Measurements from ENCODE around the gene PAX6.
"Not testable (repeated sequence)": the region's sequence is repeated elsewhere in the genome, so short reads cannot be mapped to it uniquely, and the experiment has no call there.

Gene PAX6

DNA sequence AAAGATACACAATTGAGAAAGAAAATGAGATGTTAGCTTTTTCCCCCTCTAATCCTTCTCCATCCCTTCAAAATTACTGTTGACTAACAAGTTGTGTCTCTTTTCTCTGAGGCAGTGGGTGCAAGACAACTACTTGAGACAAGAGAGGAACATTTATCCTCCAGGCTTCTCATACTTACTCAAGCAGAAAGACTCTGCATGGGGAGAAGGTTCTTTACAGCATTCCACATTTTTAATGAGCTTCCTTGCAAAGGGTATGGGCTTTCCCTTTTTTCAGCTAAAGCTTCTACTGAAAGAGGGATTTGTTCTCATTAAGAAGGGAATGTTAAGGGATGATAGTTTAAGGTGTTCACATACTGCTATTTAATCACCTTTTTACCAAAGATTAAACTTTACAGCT lies 47.8 kb downstream of the PAX6 start:
- DNase-seq, result no peak

GRCh38 chr11:31761636-31762035 lies 49.5 kb downstream of the PAX6 start:
- DNase-seq, result no peak

- no peak for DNase-seq
Measured at GRCh38 chr11:31757260-31757835, 53.8 kb downstream of the PAX6 start.

- no peak for DNase-seq
Measured at GRCh38 chr11:31747581-31747980, 63.5 kb downstream of the PAX6 start.

DNA sequence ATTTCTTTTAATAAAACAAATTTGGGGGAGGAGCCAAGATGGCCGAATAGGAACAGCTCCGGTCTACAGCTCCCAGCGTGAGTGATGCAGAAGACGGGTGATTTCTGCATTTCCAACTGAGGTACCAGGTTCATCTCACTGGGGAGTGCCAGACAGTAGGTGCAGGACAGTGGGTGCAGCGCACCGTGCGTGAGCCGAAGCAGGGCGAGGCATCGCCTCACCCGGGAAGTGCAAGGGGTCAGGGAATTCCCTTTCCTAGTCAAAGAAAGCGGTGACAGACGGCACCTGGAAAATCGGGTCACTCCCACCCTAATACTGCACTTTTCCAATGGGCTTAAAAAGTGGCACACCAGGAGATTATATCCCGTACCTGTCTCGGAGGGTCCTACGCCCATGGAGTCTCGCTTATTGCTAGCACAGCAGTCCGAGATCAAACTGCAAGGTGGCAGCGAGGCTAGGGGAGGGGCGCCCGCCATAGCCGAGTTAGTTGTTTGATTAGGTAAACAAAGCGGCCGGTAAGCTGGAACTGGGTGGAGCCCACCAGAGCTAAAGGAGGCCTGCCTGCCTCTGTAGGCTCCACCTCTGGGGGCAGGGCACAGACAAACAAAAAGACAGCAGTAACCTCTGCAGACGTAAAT lies 70.3 kb downstream of the PAX6 start:
- not testable (repeated sequence) for DNase-seq

- no peak for DNase-seq
Measured at GRCh38 chr11:31740131-31740530, 71.0 kb downstream of the PAX6 start.
